Dedifferentiated amniotic fluid mesenchymal stem cell (primary cell): ENCODE results near the gene BCL2L12.

ENCODE experiments used
- DNase-seq: peaks from one replicate; pipeline ENCODE4 v3.0.0-alpha.2; 2016; ENCODE audit errors: extremely low spot score

The BCL2L12 gene

DNA sequence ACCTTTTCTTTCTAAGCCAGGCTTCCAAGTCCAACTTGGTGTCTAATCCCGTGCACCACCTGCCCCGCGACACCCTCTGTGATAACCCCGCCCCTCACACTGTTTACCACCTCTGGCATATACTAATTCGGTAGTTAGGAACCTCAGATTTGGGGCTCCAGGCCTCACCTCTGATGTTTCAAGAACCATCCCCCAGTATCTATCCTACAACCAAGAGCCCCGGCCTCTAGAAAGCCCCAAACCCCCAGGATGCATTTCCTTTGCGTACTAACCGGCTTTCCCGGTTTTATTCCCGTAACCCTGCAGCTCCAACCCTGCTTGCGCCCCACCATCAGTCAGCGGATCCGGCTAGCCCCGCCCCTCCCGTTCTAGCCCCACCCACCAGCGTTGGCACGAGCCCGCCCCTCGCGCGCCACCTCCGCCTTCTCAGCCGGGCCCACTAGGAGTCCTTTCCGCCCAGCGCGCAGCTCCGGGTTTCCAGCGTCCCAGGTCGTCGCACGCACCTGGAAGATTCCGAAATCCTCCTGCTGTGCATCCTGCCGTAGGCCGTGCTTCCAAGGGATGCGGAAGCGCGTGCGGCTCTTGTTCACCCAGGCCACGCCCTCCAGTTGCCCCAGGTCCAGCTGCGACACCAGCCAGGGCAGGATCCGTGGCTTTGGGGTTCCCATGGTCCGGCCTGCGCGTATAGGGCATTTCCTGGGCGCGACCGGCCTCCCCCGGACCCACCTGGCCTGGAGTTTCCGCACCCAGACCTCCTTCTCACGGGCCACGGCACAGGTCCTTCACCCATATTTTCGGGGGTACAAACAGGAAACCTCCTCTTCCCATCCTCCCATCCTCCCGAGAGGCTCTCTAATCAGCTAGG, 1.3 kb upstream of the BCL2L12 start:
- DNase-seq = peak; percentile 75

DNA sequence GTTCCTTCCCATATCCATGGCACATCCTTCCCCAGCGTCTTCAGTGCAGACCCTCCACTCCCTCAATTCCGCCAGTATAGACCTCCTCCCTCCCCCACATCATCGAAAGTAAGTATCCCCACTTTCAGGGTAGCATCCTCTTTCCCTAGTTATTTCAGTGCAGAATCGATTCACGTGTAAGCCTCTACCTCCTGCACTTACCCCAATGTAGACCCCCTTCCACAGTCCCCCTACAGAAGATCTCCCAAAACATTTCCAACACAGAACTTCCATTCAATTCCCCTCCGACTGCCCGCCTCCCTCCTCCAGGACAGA, 740 bp upstream of the BCL2L12 start:
- DNase-seq = no peak

DNA sequence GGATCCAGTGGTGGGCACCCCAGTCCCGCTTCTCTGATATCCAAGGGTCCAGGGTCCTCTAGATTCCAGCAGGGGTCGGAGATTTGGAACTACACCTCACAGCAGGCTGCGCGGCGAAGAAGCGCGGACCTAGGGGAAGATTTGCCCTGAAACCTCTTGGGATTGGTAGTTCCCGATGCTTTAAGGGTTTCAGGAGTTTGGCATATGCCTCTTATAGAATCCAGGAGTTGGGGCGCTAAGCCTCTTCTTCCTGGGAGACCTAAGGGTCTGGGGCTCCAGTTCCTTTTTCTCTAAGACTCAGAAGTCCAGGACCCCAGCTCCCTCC, 349 bp downstream of the BCL2L12 start:
- no peak for DNase-seq

DNA sequence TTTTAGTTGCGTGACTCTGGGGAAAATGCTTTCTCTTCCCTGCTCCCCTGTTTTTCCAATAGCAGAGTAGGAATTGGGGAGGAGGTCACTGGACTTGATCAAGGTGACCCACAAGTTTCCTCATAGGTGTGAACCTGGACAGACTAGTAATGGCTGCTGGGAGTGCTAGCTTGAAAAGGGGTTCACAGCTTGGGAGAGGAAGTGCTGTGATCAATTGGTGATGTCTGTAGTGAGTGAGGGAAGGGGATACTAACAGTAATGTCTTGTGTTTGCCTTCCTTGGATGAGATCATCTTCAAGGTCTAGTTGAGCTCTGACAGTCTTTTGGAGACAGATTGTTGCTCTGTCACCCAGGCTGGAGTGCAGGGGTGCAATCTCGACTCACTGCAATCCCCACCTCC, 1.7 kb downstream of the BCL2L12 start:
- DNase-seq = no peak

DNA sequence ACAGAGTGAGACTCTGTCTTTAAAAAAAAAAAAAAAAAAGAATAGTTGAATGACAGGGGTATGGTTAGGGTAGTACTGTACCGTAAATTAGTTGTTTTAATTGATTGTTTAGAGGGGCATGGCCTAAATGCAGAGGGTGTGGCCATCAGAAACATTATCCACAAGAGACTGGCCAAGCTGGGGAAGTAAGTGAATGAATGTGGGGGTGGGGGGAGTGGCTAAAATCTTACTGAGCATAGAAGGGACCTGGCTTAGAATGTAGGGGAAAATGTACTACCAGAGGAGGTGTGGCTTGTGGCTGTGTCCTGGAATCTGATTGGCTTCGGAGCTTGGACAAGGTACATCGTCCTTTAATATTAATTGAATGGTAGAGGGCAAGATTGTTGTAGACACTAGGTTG, 3.8 kb downstream of the BCL2L12 start:
- DNase-seq = no peak

DNA sequence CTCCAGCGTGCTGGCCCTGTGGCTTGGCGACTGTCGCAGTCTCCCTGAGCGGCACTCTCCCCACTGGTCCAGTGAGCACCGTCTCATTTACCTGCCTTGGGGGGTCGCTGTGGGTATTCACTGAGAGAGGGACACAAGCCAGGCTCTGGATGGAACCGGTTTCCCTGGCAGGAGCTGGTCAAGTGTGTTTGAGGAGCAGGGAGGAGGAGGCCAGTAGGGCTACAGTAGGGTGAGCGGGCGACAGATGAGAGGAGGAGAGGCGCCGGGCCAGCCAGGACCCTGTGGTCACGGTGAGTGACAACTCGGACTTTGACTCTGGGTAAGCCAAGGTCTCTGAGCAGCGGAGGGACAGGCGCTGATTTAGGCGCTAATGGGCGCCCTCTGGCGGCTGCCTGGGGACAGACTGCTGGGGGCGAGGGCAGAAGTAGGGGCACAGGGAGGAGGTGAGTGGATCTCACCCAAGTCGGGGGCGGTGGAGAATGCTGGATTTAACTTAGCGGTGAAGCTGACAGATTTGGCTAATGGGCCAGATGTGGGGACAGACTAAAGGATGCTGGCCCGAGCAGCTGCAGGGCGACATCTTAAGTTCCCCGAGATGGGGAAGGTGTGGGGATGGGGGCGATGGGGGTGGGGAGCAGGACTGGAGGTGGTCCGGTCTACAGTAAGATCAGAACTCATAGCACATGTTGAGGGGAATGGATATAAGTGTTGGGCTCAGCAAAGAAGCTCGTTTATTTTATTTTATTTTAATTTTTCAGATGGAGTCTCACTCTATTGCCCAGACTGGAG, 6.6 kb downstream of the BCL2L12 start:
- peak; percentile 63 for DNase-seq

DNA sequence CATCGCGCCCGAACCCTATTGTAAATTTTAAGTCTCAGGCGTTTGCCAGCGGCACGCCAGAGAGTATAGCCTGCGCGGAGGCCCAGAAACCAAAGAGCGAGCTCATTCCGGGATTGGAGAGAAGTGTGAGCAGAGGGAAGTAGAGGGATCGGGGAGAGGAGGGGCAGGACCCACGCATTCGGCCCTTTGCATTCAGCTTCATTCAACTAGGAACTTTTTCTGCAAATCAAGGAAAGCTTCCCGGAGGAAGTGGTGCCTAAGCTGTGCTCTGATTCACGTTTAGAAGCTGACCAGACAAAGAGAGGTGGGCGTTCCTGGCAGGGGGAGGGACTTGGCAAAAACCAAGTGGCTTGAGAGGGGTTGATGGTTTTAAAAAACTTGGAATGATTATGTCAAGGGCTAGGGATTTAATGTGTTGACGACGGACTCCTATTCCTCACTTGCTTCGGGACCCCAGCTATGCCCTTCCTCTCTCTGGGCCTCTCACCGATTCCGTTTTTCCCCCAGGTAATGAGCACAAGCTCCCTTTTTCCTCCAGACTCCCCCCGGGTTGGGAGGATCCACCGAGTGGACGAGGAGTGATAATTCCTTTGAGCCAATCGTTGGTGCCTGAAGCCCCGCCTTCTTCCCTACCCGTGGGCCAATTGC, 10.5 kb downstream of the BCL2L12 start:
- peak; percentile 86 for DNase-seq

DNA sequence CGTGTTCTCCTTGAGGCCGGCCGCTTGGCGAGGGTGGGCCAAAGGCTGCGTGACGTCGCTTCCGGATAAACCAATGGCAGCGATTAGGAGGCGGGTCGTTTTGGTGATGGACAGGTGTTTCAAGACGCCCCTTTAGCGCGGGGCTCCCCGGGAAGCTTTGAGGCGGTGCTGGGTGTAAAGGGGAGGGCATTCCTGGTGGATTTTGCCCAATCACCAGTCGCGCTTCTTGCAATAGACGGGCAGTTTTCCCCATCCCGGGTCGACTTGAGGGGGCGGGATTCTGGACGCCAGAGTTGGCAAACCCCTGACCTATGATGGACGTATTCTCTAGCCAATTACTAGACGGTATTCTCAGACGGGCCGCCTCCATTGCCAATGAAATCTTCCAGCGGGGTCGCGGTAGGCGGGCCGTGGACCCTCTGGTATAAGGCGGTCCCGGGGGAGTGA, 11.1 kb downstream of the BCL2L12 start:
- peak; percentile 100 for DNase-seq

DNA sequence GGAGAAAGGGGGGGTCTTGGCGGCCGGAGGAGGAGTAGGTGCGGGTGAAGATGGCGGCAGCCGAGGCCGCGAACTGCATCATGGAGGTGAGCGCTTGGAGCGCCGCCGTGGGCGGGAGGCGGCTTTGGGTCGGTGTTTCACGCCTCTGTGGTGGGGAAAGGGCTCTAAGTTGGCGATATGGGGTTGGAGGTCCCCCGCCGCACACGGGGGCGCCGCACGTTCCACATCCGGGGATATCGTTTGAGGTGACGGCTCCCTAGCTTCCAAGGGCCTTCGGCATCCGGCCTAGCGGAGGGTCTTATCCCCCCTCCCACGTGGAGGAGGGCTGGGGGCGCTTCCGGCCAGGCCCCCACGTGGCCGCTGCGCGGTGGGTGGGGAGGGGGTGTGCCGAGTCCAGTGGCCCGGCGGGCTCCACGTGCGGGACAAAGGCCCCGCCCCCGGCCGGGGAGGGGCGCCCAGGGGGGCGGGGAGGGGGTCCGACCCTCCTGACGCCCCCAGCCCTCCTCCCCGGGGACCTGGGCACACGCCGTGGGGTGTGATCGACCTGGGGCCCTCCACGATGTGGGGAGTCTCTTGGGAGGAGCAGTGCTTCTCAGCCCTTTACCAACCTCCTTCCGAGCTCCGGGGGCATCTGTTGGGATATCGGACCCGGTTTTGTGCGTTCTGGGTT, 11.6 kb downstream of the BCL2L12 start, which contains the start of gene PRMT1:
TSS of gene PRMT1 (plus strand) at position 41 of the 670 bp plus-strand sequence. CDS start at position 51, 10 bp downstream.
- DNase-seq = no peak

DNA sequence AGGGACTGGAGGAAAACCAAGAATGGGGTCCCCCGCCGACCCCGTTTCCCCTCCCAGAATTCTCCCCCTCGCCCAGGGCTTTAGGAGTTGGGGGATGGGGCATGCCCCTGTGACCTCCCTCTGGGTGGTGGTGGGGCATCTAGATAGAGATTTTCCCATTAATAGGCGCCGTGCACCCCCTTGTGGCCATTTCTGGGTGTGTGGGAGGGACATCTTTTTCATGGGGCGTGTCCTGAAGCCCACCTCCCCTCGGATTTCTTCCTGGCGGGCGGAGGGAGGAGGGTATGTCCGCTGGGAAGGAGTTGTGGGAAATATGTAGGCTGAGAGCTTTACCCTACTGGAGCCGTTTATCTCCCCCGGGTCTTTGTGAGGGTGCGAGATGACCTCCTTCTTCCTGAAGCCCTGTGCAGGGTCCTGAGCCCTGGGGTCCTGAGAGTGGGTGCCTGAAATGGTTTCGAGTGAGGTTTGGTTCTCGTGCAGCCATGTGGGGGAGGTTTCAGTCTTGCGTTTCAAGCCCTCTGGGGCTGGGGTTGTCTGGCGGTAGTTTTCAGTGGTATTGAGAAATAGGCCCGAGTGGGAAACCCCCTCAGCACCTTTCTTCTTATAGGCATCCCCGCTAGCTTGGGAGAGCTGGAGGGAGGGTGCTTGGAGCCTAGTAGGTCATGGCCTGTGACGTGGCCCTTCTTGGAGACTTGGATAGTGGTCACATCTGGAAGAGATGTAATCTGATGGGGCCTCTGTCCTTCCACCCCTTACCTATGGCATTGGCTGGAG, 12.4 kb downstream of the BCL2L12 start:
- peak; percentile 54 for DNase-seq

DNA sequence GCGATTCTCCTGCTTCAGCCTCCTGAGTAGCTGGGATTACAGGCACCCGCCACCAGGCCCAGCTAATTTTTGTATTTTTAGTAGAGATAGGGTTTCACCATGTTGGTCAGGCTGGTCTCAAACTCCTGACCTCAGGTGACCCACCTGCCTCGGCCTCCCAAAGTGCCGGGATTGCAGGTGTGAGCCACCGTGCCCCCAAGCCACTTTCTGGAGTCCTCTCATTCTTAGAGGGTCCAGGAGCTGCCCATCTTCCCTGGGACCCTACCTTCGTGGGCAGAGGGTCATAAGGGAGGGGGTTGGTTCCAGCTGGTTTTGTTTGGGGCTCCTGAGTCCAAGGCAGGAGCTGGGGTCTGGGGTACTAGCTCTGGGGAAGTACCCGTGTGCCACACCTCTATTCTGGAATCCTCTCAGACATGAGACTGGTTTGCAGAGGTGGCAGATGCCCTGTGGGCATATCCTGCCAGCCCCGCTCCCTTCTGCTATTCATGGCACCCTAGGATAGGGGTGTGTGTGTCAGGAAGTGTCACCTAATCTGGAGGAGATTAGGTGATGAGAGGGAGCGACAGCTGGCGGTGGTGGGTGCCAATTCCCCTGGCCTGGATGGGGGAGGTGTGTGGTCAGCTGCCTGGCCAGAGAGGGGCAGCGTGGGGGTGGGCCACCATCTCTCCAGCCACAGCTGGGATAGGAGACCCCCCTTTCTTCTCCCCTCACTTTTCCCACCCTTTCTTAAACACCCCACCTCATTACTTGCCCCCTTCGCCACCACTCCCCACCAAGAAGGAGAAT, 13.4 kb downstream of the BCL2L12 start:
- DNase-seq = no peak

DNA sequence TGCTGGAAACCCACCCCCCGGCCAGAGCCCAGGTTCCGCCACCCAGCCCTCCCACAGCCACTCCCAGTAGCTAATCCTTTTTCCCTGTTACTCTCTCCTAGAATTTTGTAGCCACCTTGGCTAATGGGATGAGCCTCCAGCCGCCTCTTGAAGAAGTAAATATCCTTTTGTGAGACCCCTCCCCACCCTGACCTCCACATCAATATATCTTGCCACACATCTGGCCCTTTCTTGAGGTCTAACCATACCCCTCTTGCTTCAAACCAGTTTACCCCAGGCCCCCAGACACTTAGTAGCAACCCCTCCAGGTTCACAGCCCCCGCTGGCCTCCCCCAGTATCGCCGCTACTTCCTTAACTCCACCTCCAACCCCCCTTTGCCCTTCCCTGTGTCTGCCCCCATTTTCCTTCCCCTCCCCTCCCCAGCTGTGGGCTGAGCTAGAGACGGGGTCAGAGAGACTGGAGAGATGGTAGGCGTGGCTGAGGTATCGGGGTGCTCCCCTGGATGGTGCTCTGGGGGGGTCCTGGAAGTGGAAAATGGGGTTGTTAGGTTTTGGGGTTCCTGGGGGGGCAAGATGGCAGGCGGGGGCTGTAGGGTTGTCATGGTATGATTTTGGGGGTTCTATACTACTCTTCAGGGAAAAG, 14.2 kb downstream of the BCL2L12 start:
- no peak for DNase-seq

DNA sequence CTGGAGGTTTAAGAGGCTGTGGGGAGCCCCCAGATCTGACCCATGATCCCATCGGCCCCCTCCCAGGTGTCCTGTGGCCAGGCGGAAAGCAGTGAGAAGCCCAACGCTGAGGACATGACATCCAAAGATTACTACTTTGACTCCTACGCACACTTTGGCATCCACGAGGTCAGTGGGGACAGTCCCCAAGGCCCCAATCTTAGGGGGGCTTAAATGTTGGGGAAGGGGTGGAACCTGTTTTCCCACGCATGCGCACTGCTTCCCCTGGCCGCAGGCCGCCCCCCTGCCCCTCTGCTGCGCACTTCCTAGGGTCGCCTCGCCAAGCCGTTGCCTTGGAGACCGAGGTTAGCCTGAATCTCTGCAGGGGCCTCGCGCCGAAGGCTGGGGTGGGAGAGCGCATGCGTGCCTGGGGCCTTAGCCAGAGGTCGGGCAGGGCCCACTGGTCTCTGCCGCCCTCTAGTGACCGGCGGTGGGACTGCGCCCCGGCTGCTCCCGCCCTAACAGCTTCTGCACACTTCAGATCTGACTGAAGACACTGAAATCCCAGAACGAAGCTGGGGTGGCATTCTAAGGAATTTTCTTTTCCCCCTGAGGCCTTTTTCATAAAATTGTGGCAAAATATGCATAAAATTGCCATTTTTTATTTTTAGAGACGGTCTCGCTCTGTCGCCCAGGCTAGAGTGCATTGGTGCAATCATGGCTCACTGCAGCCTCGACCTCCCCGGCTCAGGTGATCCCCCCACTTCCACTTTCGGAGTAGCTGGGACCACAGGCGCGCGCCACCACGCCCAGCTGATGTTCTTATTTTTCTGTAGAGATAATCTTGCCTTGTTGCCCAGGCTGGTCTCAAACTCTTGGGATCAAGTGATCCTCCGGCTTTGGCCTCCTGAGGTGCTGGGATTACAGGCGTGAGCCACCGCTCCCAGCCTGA, 15.0 kb downstream of the BCL2L12 start:
- peak; percentile 63 for DNase-seq

DNA sequence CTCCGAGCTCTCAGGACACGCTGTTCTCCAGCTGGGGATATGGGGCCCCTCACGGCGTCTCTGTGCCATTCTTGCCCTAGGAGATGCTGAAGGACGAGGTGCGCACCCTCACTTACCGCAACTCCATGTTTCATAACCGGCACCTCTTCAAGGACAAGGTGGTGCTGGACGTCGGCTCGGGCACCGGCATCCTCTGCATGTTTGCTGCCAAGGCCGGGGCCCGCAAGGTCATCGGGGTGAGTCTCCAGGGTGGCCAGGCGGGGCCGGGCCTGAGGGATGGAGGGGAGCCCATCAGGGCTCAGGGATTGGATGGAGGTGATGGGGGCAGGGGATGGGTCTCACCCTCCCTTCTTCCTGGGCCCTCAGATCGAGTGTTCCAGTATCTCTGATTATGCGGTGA, 16.1 kb downstream of the BCL2L12 start:
- no peak for DNase-seq

DNA sequence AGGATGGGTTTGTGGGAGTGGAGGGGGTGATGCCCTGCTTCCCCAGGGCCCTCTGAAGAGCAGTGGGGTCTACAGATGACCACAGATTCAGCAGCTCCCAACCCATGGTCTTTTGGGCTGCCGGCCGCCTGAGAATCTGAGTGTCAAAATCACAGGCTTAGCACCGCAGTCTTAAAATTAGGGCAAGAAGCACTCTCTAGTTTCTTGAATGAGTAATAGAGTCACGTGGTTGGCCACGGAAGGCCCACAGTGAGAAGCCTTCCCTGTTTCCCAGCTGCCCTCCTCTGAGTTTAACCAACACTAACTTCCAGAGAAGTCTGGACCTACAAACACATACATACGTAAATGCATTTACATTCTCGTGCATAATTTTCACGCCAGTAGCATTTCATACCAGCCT, 16.5 kb downstream of the BCL2L12 start:
- DNase-seq = no peak

DNA sequence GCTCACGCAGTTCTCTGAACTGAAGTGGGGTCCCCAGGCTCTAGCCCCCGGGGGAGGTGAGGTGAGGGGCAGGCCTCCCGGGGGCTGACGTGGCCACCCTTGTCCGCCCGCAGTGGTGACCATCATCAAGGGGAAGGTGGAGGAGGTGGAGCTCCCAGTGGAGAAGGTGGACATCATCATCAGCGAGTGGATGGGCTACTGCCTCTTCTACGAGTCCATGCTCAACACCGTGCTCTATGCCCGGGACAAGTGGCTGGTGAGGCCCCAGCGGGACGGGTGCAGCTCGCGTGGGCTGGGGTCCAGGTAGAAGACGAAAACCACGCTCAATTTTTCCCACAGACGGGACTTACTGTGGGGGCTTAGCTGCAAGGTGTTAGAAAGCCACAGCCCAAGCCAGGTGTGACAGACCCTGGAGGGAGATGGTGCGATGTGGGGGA, 18.1 kb downstream of the BCL2L12 start:
- DNase-seq = no peak

DNA sequence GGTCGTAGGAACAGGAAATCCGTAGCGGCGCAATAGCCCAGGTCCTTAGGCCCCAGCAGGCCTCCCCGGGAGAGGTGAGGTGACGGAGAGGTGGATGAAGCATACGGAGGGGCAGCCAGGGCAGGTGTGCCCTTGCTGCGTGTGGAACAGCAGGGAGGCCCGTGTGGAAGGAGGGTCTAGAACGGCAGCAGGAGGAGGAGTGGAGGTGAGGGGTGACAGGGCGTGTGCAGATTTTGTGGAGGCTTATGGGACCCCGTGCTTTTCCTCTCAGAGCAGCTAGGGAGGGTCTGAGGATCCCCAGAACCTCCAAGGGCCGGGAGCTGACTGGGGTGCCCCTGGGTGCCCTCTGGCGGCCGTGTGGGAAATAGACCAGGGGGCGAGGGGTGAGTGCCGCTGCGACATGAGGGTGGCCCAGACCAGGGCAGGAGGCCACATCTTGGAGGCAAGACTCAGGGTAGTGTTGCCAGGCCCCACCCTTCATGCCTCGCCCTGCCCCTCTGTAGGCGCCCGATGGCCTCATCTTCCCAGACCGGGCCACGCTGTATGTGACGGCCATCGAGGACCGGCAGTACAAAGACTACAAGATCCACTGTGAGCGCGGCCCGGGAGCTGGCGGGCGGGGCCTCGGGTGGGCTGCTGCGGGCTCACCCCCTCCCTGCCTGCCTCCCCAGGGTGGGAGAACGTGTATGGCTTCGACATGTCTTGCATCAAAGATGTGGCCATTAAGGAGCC, 18.7 kb downstream of the BCL2L12 start:
- no peak for DNase-seq

DNA sequence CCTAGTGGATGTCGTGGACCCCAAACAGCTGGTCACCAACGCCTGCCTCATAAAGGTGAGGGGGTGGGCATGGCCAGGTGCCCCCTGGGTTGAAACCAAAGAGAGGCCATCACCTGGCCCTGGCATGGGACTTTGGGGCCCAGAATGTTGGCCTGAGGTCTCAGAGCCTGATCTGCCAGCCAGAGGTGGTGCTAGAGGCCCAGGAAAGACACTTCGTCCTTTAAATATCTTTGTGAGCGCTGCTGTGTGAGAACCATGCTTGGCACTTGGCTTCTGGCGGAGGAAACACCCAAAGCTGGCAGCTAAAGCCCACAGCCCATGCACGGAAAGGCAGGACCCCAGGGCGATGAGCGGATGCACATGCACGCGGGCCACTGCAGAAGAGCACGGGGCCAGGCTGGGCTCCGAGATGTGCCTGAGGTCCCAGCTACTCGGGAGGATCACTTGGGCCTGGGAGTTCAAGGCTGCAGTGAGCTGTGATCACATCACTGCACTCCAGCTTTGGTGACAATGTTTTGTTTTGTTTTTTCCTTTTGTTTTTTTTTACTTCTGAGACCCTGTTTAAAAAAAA, 19.3 kb downstream of the BCL2L12 start:
- no peak for DNase-seq
